ENCODE results near the gene SERF2. TPM values are rescaled to one million over a fixed set of nuclear protein-coding genes. Genes with fewer than 3 reads are reported as not detected.

Gene SERF2
- total RNA-seq, 1 experiment from 2014 or later, result 358 TPM

DNA sequence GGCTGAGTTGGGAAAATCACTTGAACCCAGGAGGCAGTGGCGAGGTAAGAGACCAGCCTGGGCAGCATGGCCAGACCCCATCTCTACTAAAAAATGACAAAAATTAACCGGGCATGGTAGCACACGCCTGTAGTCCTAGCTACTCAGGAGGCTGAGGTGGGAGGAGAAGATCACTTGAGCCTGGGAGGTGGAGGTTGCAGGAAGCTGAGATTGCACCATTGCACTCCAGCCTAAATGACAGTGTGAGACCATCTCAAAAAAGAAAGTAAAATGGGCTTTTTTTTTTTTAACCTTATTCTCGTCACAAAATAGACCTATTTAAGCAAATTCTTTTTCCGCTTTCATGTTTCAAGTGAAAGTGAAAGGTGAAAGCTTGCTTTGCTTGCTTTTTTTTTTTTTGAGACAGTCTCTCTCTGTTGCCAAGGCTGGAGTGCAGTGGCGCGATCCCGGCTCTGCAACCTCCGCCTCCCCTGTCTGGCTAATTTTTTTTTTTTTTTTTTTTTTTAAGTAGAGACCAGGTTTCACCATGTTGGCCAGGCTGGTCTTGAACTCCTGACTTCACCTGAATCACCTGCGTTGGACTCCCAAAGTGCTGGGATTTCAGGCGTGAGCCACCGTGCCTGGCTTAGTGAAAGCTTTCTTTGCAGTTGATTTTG is 42.3 kb upstream of the SERF2 start:
- Mint-ChIP-seq H3K36me3 (ENCODE audit: insufficient read depth, unreplicated experiment) (peaks cover 55% of the 10 kb centered on the region), H3K4me3 (ENCODE audit: low read depth, unreplicated experiment) (peak overlapping the region; percentile 26), H3K27ac (ENCODE audit: unreplicated experiment) (no peak overlapping the region), H3K9me3 (ENCODE audit: low read depth, unreplicated experiment) (no peaks in the 10 kb centered on the region), H3K4me1 (ENCODE audit: low read depth, unreplicated experiment) (peaks cover 18% of the 10 kb centered on the region), H3K27me3 (ENCODE audit: unreplicated experiment) (no peaks in the 10 kb centered on the region)
- intact Hi-C loops (cut with micrococcal nuclease; ENCODE audit: unreplicated experiment), result loop anchor here (2.0 kb wide), 1 partner anchor 19 kb away; no protein-coding TSS in a partner anchor
- BruUV-seq (replicated peaks), result no TSS peak
- CTCF ChIA-PET, result no interaction called here
- DNase-seq, result no peak
- TF ChIP-seq, protein P1, sequence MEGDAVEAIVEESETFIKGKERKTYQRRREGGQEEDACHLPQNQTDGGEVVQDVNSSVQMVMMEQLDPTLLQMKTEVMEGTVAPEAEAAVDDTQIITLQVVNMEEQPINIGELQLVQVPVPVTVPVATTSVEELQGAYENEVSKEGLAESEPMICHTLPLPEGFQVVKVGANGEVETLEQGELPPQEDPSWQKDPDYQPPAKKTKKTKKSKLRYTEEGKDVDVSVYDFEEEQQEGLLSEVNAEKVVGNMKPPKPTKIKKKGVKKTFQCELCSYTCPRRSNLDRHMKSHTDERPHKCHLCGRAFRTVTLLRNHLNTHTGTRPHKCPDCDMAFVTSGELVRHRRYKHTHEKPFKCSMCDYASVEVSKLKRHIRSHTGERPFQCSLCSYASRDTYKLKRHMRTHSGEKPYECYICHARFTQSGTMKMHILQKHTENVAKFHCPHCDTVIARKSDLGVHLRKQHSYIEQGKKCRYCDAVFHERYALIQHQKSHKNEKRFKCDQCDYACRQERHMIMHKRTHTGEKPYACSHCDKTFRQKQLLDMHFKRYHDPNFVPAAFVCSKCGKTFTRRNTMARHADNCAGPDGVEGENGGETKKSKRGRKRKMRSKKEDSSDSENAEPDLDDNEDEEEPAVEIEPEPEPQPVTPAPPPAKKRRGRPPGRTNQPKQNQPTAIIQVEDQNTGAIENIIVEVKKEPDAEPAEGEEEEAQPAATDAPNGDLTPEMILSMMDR (IDR thresholded peaks at IDR 0.05; ENCODE audit: unreplicated experiment), result no peak

DNA sequence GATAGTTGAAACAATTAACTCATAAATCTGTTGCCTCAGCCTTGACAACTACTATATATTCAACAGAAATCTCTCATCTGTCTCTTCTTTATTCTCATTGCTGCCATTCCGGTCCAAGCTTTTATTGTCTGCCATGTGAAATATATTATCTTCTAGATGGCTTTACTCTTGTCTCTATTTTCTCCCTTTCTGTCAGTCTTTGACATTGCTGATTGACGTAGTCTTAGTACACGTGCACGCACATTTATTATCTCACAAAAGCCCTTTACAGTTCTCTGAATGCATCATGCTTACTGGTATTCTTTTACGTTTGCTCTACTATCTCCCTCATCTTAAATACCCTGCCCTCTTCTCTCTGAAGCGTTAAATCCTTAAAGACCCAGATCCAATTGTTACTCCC is 40.2 kb upstream of the SERF2 start:
- Mint-ChIP-seq H3K4me1 (ENCODE audit: low read depth, unreplicated experiment) (peaks cover 18% of the 10 kb centered on the region), H3K9me3 (ENCODE audit: low read depth, unreplicated experiment) (no peaks in the 10 kb centered on the region), H3K27me3 (ENCODE audit: unreplicated experiment) (no peaks in the 10 kb centered on the region), H3K27ac (ENCODE audit: unreplicated experiment) (no peak overlapping the region), H3K36me3 (ENCODE audit: insufficient read depth, unreplicated experiment) (peaks cover 40% of the 10 kb centered on the region), H3K4me3 (ENCODE audit: low read depth, unreplicated experiment) (no peak overlapping the region)
- no TSS peak for BruUV-seq (replicated peaks)
- intact Hi-C loops (cut with micrococcal nuclease; ENCODE audit: unreplicated experiment), result no loop called here
- TF ChIP-seq, protein P1 (IDR thresholded peaks at IDR 0.05; ENCODE audit: unreplicated experiment), result no peak
- CTCF ChIA-PET, result no interaction called here
- DNase-seq, result no peak

DNA sequence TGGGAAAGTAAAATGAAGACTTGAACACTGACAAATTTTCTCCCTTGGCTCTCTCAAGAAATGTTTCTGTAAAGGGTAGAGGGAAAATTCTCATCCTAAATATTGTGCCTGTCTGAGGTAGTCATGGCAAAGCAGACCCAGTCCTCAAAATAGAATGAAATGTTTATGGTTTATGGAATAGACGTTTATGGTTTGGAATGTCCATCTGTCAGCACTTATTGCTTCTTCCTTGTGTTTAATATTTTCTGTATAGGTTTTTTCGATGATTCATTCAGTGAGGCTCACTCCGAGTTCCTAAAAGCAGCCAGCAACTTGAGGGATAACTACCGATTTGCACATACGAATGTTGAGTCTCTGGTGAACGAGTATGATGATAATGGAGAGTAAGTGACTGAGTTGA is 29.3 kb upstream of the SERF2 start:
- BruUV-seq (replicated peaks), result no TSS peak
- Mint-ChIP-seq H3K4me1 (ENCODE audit: low read depth, unreplicated experiment) (no peaks in the 10 kb centered on the region), H3K27me3 (ENCODE audit: unreplicated experiment) (no peaks in the 10 kb centered on the region), H3K36me3 (ENCODE audit: insufficient read depth, unreplicated experiment) (peaks cover 33% of the 10 kb centered on the region), H3K27ac (ENCODE audit: unreplicated experiment) (no peak overlapping the region), H3K9me3 (ENCODE audit: low read depth, unreplicated experiment) (no peaks in the 10 kb centered on the region), H3K4me3 (ENCODE audit: low read depth, unreplicated experiment) (no peak overlapping the region)
- intact Hi-C loops (cut with micrococcal nuclease; ENCODE audit: unreplicated experiment), result no loop called here
- CTCF ChIA-PET, result no interaction called here
- TF ChIP-seq, protein P1 (IDR thresholded peaks at IDR 0.05; ENCODE audit: unreplicated experiment), result no peak
- no peak for DNase-seq

DNA sequence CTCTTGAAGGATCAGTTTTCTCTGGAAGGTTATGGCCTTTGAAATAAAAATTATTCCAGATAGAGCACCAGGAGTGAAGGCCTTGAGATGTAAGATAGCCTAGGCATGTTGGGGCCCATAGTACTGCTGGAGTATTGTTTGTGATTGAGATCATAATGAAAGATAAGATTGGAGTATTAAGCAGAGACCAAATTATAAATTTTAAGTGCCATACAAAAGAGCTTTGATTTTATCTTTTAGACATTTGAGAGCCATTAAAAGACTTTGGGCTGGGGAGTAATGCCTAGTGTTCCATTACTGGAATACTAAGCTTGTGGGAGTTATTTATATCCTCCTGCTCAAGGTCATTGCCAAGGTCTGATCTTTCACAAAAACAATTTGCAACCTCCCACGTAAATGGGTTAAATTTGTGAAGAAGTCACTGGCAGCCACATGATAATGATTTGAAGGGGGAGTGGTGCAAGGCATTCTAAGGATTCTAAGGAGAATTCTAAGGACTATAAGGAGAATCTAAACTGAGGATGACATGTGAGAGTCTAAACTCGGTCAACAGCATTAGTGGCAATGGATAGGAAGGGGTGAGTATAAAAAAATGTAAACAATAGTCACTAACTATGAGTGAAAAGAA is 28.2 kb upstream of the SERF2 start:
- Mint-ChIP-seq H3K36me3 (ENCODE audit: insufficient read depth, unreplicated experiment) (peaks cover 43% of the 10 kb centered on the region), H3K27ac (ENCODE audit: unreplicated experiment) (no peak overlapping the region), H3K4me1 (ENCODE audit: low read depth, unreplicated experiment) (no peaks in the 10 kb centered on the region), H3K27me3 (ENCODE audit: unreplicated experiment) (no peaks in the 10 kb centered on the region), H3K4me3 (ENCODE audit: low read depth, unreplicated experiment) (no peak overlapping the region), H3K9me3 (ENCODE audit: low read depth, unreplicated experiment) (no peaks in the 10 kb centered on the region)
- TF ChIP-seq, protein P1 (IDR thresholded peaks at IDR 0.05; ENCODE audit: unreplicated experiment), result no peak
- CTCF ChIA-PET, result no interaction called here
- DNase-seq, result no peak
- no TSS peak for BruUV-seq (replicated peaks)
- intact Hi-C loops (cut with micrococcal nuclease; ENCODE audit: unreplicated experiment), result no loop called here

All from Calu3 (cell line).